ENCODE data around the gene MAP3K2. TPM values are rescaled to one million over a fixed set of nuclear protein-coding genes. Genes with fewer than 3 reads are reported as not detected.

MAP3K2 gene
- total and polyA plus RNA-seq, 2 donors (not counting 3 experiments of a cell fraction or from before 2014, with no cell fraction given), result 3.4 to 25.7 TPM

- DNase-seq (ENCODE audit: low read depth, low spot score) (no peak), FAIRE-seq (no peak)
- H4K20me1 ChIP-seq (replicated peaks; ENCODE audit: control insufficient read depth, extremely low read depth, insufficient read depth, low read length), result peaks cover 9% of the 10 kb centered on the region
- CTCF ChIA-PET, result interaction anchor here (1.0 to 2.7 kb wide), 3 partner anchors 14 to 80 kb away, joined by 3 to 9 read pairs (median 3); no protein-coding TSS in a partner anchor
- peaks cover 78% of the 10 kb centered on the region for H3K79me2 ChIP-seq (ENCODE audit: control insufficient read depth, insufficient read depth, low read length)
- no peak overlapping the region for H2AFZ ChIP-seq (ENCODE audit: low read depth, low read length)
- no peak overlapping the region for H3K4me2 ChIP-seq (ENCODE audit: insufficient read depth, low read length)
- H3K4me3 ChIP-seq (replicated peaks in 1 of 3; ENCODE audit: insufficient read depth in 1 of 3, low read depth in 1 of 3, low read length in 3 of 3), result no peak overlapping the region
- no peak overlapping the region for H3K9ac ChIP-seq (replicated peaks; ENCODE audit: extremely low read depth, insufficient read depth, low read length)
- H3K9me3 ChIP-seq (replicated peaks; ENCODE audit: control insufficient read depth, insufficient read depth, low read length), result no peaks in the 10 kb centered on the region
- TF ChIP-seq FOS (IDR thresholded peaks at IDR 0.05; ENCODE audit: borderline replicate concordance, insufficient read depth, low read length) (no peak), JUN (IDR thresholded peaks at IDR 0.05; ENCODE audit: borderline replicate concordance, insufficient read depth, insufficient read length, low read depth) (no peak), MAX (IDR thresholded peaks at IDR 0.05; ENCODE audit: insufficient read depth, insufficient read length) (no peak), CTCF (IDR thresholded peaks at IDR 0.05; ENCODE audit: extremely low read depth in 1 of 2, insufficient read depth in 1 of 2, low read depth in 1 of 2, low read length in 2 of 2) (no peak), POLR2AphosphoS5 (IDR thresholded peaks at IDR 0.05; ENCODE audit: insufficient read depth, low read depth, low read length) (no peak), MYC (IDR thresholded peaks at IDR 0.05; ENCODE audit: low read depth, low read length) (no peak), GATA2 (IDR thresholded peaks at IDR 0.05; ENCODE audit: insufficient read depth, insufficient read length, low read depth, low read length) (no peak), POLR2A (IDR thresholded peaks at IDR 0.05; ENCODE audit: low read depth, low read length) (no peak), EZH2 (IDR thresholded peaks at IDR 0.05; ENCODE audit: borderline replicate concordance, low read depth, low read length, severe bottlenecking) (no peak)
- POLR2A ChIA-PET, result no interaction called here
- intact Hi-C loops (cut with micrococcal nuclease) (no loop called here), dilution Hi-C loops (cut with MboI; ENCODE audit: extremely low pct_ligation_motif_present, low sequenced_read_pairs) (no loop called here)
- peaks cover 4% of the 10 kb centered on the region for H3K9me1 ChIP-seq (replicated peaks; ENCODE audit: control insufficient read depth, extremely low read depth, insufficient read depth, low read length)
- H3K4me1 ChIP-seq (ENCODE audit: control insufficient read depth, extremely low read depth, insufficient read depth, low read length), result peaks cover 10% of the 10 kb centered on the region
- no peaks in the 10 kb centered on the region for H3K27me3 ChIP-seq (ENCODE audit: control insufficient read depth in 2 of 2, insufficient read depth in 2 of 2, low read length in 2 of 2)
- no TSS peak for BruUV-seq (replicated peaks)
- H3K27ac ChIP-seq (ENCODE audit: insufficient read depth, low read depth, low read length), result no peak overlapping the region
- no peaks in the 10 kb centered on the region for H3K36me3 ChIP-seq (ENCODE audit: control insufficient read depth in 2 of 2, extremely low read depth in 1 of 2, insufficient read depth in 2 of 2, low read length in 2 of 2)
Measured at GRCh38 chr2:127378720-127379119, 9.1 kb downstream of the MAP3K2 start.
